CD4-positive, alpha-beta T cell (primary cell): ENCODE measurements around the gene ZNF467. TPM values are rescaled to one million over a fixed set of nuclear protein-coding genes. Genes with fewer than 3 reads are reported as not detected.

Source experiments
- ATAC-seq: fragments of 200-7000 bp; cut with Tn5 transposase; one replicate; pipeline ENCODE4 v1.10.0; 2022; ENCODE audit warnings: mild to moderate bottlenecking; ENCODE audit not compliant: poor library complexity
- CTCF ChIA-PET: fragments of 350-600 bp; sonication (Branson Sonifier 250); formaldehyde crosslinking; loops from one replicate; lab custom pipeline; 2021; ENCODE audit warnings: antibody characterized with exemption, inconsistent platforms; lab: Charles Lee
- POLR2A ChIA-PET: fragments of 350-600 bp; sonication (Branson Sonifier 250); formaldehyde crosslinking; loops from one replicate; lab custom pipeline; 2021; ENCODE audit warnings: antibody characterized with exemption, inconsistent platforms; lab: Charles Lee
- DNase-seq, 14 experiments: peaks; one replicate each; pipeline ENCODE4 v3.0.0-alpha.2; 2013 to 2020; ENCODE audit warnings: mixed read lengths in 2 of 14
- H3K27ac ChIP-seq, 2 donors: one replicate each; pipeline versions ENCODE4 v1.5.1 to v1.7.0; 2013; ENCODE audit warnings: low read length in 2 of 2, low read depth in 1 of 2, mild to moderate bottlenecking in 1 of 2
- H3K27me3 ChIP-seq, 2 experiments: 1 replicate in 1 of 2; 2 replicates in 1 of 2; pipeline versions ENCODE4 v1.6.1 to v1.7.0; 2013; ENCODE audit warnings: low read length in 2 of 2, control low read depth in 1 of 2, mild to moderate bottlenecking in 1 of 2, moderate library complexity in 1 of 2; ENCODE audit not compliant: insufficient read depth in 2 of 2, control insufficient read depth in 1 of 2
- H3K36me3 ChIP-seq: one replicate; pipeline ENCODE4 v1.6.1; 2013; ENCODE audit warnings: low read length, control low read depth; ENCODE audit not compliant: insufficient read depth
- H3K4me1 ChIP-seq: one replicate; pipeline ENCODE4 v1.6.1; 2013; ENCODE audit warnings: low read length, control low read depth; ENCODE audit not compliant: insufficient read depth
- H3K4me3 ChIP-seq: one replicate; pipeline ENCODE4 v1.5.1; 2013; ENCODE audit warnings: mild to moderate bottlenecking, low read length, moderate library complexity
- H3K9me3 ChIP-seq, 2 experiments: 1 replicate in 1 of 2; 2 replicates in 1 of 2; pipeline versions ENCODE4 v1.6.1 to v1.7.0; 2013; ENCODE audit warnings: low read length in 2 of 2, mild to moderate bottlenecking in 2 of 2, control low read depth in 1 of 2, moderate library complexity in 1 of 2; ENCODE audit not compliant: control insufficient read depth in 1 of 2, insufficient read depth in 1 of 2
- H3K27ac Mint-ChIP-seq: one replicate; pipeline ENCODE4 v1.8.0; 2020; ENCODE audit warnings: mixed read lengths
- H3K27me3 Mint-ChIP-seq: one replicate; pipeline ENCODE4 v1.8.0; 2021; ENCODE audit warnings: mixed read lengths
- H3K36me3 Mint-ChIP-seq: one replicate; pipeline ENCODE4 v1.8.0; 2021; ENCODE audit warnings: low read depth, mixed read lengths
- H3K4me1 Mint-ChIP-seq: one replicate; pipeline ENCODE4 v1.8.0; 2021; ENCODE audit warnings: low read depth, mixed read lengths
- H3K4me3 Mint-ChIP-seq: one replicate; pipeline ENCODE4 v1.8.0; 2020; ENCODE audit warnings: mild to moderate bottlenecking, mixed read lengths
- H3K9me3 Mint-ChIP-seq: one replicate; pipeline ENCODE4 v1.8.0; 2020; ENCODE audit warnings: mixed read lengths
- intact Hi-C, 2 experiments: fragments of 100-400 bp; cut with DNase I in 1 of 2; cut with micrococcal nuclease in 1 of 2; formaldehyde crosslinking; loops; one replicate each; pipeline versions ENCODE4 v1.15.1 to v1.9.0; 2023 to 2025; cut with DNase I, micrococcal nuclease
- total RNA-seq, 174 experiments: library from RNA in 2 of 174; stranded (reverse) in 2 of 174; gene quantifications; one replicate each; pipeline ENCODE4 v1.2.3 and lab custom pipeline; 2021 to 2026
- TF ChIP-seq, protein P1 (sequence below): fragments of 200-600 bp; IDR thresholded peaks from one replicate; pipeline ENCODE4 v1.8.0; 2022; ENCODE audit warnings: antibody characterized with exemption, mild to moderate bottlenecking

ZNF467 gene
- total RNA-seq, 2 experiments from 2014 or later, result 4.1 to 4.3 TPM

DNA sequence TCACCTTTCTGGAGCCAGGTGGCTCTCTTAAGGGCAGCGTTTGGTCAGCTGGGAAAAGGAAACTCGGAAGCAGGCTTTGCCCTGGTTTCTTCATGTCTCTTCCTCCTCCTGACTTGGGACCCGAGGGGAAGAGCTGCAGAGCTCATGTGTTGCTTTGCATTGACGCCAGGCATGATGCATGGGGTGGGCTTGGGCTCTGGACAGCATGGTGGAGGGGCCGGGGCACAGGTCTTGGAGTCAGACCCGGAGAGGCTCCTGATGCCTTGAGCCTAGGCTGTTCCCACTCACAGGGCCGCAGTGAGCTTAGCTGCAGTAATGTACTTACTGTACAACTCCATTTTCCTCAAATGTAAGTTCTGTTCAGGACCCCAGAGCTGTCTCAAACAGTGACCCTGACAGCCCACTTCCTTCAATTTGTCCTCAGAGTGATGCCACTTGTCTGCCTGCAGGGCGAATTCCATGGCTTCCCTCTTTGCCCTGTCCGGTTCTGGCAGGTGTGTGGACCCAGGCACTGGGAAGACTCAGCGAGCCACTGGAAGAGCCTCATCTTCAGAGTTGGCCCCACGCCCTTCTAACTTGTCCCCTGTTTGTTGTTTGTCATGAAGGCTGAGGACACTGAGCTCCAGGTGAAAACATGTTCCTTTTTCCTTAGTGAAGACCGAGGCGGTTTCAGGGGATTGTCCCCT lies 50.2 kb downstream of the ZNF467 start:
- Histone ChIP-seq H3K9me3 (no peaks in the 10 kb centered on the region), H3K4me3 (no peak overlapping the region), H3K27ac (no peak overlapping the region), H3K4me1 (no peaks in the 10 kb centered on the region), H3K27me3 (no peaks in the 10 kb centered on the region), H3K36me3 (peaks cover 60% of the 10 kb centered on the region)
- ChIA-PET POLR2A (no interaction called here), CTCF (no interaction called here)
- H3K4me3 Mint-ChIP-seq, result no peak overlapping the region
- no peaks in the 10 kb centered on the region for H3K9me3 Mint-ChIP-seq
- H3K27me3 Mint-ChIP-seq, result no peaks in the 10 kb centered on the region
- intact Hi-C loops, result no loop called here
- ATAC-seq (no peak), DNase-seq (no peak)
- no peak overlapping the region for H3K27ac Mint-ChIP-seq
- peaks cover 81% of the 10 kb centered on the region for H3K36me3 Mint-ChIP-seq
- no peaks in the 10 kb centered on the region for H3K4me1 Mint-ChIP-seq
- TF ChIP-seq, protein P1, sequence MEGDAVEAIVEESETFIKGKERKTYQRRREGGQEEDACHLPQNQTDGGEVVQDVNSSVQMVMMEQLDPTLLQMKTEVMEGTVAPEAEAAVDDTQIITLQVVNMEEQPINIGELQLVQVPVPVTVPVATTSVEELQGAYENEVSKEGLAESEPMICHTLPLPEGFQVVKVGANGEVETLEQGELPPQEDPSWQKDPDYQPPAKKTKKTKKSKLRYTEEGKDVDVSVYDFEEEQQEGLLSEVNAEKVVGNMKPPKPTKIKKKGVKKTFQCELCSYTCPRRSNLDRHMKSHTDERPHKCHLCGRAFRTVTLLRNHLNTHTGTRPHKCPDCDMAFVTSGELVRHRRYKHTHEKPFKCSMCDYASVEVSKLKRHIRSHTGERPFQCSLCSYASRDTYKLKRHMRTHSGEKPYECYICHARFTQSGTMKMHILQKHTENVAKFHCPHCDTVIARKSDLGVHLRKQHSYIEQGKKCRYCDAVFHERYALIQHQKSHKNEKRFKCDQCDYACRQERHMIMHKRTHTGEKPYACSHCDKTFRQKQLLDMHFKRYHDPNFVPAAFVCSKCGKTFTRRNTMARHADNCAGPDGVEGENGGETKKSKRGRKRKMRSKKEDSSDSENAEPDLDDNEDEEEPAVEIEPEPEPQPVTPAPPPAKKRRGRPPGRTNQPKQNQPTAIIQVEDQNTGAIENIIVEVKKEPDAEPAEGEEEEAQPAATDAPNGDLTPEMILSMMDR, result no peak

- H3K27me3 Mint-ChIP-seq, result no peaks in the 10 kb centered on the region
- no peaks in the 10 kb centered on the region for H3K9me3 Mint-ChIP-seq
- Histone ChIP-seq H3K27me3 (no peaks in the 10 kb centered on the region), H3K4me3 (no peak overlapping the region), H3K4me1 (no peaks in the 10 kb centered on the region), H3K9me3 (no peaks in the 10 kb centered on the region), H3K36me3 (peaks cover 60% of the 10 kb centered on the region), H3K27ac (no peak overlapping the region)
- DNase-seq, result no peak
- ChIA-PET CTCF (no interaction called here), POLR2A (no interaction called here)
- H3K27ac Mint-ChIP-seq, result no peak overlapping the region
- H3K4me1 Mint-ChIP-seq, result no peaks in the 10 kb centered on the region
- intact Hi-C loops, result no loop called here
- TF ChIP-seq, protein P1, result no peak
- H3K4me3 Mint-ChIP-seq, result no peak overlapping the region
- peaks cover 73% of the 10 kb centered on the region for H3K36me3 Mint-ChIP-seq
- ATAC-seq, result no peak
Observed at GRCh38 chr7:149722356-149722957, 50.9 kb downstream of the ZNF467 start.

GRCh38 chr7:149721084-149721601 lies 52.2 kb downstream of the ZNF467 start:
- DNase-seq, result no peak
- TF ChIP-seq, protein P1, result no peak
- Histone ChIP-seq H3K4me1 (peaks cover 4% of the 10 kb centered on the region), H3K36me3 (peaks cover 53% of the 10 kb centered on the region), H3K27ac (no peak overlapping the region), H3K27me3 (no peaks in the 10 kb centered on the region), H3K4me3 (no peak overlapping the region), H3K9me3 (no peaks in the 10 kb centered on the region)
- no peak for ATAC-seq
- intact Hi-C loops, result no loop called here
- CTCF ChIA-PET, result interaction anchor here (0.9 kb wide), 1 partner anchor 21 kb away, joined by 3 read pairs; no protein-coding TSS in a partner anchor
- POLR2A ChIA-PET, result no interaction called here
- no peaks in the 10 kb centered on the region for H3K9me3 Mint-ChIP-seq
- H3K27me3 Mint-ChIP-seq, result no peaks in the 10 kb centered on the region
- H3K4me1 Mint-ChIP-seq, result peaks cover 9% of the 10 kb centered on the region
- no peak overlapping the region for H3K27ac Mint-ChIP-seq
- H3K36me3 Mint-ChIP-seq, result peaks cover 61% of the 10 kb centered on the region
- no peak overlapping the region for H3K4me3 Mint-ChIP-seq
